Epithelial cell of esophagus (primary cell): ENCODE measurements around the gene TMEM42.
"Not testable (repeated sequence)": the region's sequence is repeated elsewhere in the genome, so short reads cannot be mapped to it uniquely, and the experiment has no call there.

Source experiments
- DNase-seq: peaks from one replicate; pipeline ENCODE4 v3.0.0; 2010; ENCODE audit warnings: low read depth
- H3K4me3 ChIP-seq: 2 replicates; pipeline ENCODE4 v1.5.1; 2011; ENCODE audit warnings: mild to moderate bottlenecking, low read length, control low read depth
- TF ChIP-seq, protein P1 (sequence below): IDR thresholded peaks from 2 replicates; pipeline ENCODE4 v1.5.1; 2011; ENCODE audit warnings: low read depth, mild to moderate bottlenecking, low read length, control low read depth, inconsistent platforms; ENCODE audit not compliant: insufficient read depth; ENCODE audit errors: missing control alignments

TMEM42 gene

DNA sequence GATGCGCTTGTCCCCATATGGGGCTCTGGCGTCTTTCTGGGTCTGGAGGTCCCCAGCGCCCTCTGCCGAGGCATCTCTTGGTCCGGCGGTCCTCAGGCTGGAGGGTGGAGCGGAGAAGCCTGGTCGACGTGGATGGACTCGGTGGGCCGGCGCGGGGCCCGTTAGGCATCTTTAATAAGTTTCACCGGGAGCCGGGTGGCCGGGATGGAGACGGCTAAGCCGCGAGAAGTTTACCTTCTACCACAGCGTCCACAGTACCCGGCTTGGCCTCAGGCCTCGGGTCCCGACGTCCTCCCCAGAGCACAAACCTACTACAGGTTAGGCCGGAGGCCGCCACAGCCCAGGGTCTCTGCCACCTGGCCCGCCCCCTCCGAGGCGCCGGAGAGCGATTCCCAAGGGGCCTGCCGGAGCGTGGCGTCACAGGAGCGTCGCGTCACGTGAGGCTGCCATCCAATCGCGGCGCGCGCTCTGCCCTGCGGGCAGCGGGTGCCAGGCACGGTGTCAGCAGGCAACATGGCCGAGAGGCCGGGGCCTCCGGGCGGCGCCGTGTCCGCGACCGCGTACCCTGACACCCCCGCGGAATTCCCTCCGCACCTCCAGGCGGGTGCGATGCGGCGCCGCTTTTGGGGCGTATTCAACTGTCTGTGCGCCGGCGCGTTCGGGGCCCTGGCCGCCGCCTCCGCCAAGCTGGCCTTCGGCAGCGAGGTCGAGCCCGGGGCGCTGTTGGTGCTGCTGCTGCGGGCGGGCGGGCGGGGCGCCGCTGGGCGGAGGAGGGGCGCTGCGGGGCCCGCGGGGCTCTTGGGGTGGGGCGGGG lies at the start of gene TMEM42:
Gene TMEM42 (plus strand): TSS at position 501 of the 814 bp plus-strand sequence. CDS start 13 bp downstream, at position 514.
- TF ChIP-seq, protein P1, sequence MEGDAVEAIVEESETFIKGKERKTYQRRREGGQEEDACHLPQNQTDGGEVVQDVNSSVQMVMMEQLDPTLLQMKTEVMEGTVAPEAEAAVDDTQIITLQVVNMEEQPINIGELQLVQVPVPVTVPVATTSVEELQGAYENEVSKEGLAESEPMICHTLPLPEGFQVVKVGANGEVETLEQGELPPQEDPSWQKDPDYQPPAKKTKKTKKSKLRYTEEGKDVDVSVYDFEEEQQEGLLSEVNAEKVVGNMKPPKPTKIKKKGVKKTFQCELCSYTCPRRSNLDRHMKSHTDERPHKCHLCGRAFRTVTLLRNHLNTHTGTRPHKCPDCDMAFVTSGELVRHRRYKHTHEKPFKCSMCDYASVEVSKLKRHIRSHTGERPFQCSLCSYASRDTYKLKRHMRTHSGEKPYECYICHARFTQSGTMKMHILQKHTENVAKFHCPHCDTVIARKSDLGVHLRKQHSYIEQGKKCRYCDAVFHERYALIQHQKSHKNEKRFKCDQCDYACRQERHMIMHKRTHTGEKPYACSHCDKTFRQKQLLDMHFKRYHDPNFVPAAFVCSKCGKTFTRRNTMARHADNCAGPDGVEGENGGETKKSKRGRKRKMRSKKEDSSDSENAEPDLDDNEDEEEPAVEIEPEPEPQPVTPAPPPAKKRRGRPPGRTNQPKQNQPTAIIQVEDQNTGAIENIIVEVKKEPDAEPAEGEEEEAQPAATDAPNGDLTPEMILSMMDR = peak; percentile 15
- DNase-seq = peak; percentile 87
- peak within 1 kb of the TSS; percentile 70 for H3K4me3 ChIP-seq

DNA sequence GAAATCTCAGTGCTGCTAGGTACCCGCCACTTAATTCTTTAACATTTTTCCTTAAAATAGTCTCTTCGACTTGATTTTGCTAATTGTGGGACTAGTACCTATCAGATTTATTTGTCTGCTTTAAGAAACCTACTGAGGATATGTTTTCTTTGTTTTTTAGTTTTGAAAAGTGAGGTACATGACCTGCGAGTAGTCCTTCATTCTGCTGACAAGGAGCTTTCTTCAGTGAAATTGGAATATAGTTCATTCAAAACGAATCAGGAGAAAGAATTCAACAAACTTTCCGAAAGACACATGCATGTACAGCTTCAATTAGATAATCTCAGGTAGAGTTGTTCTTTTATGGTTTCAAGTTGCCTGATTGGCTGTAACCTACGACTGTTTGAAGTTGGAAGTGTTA lies 47.0 kb upstream of the TMEM42 start:
- TF ChIP-seq, protein P1 = no peak
- no peak overlapping the region for H3K4me3 ChIP-seq
- DNase-seq = no peak

GRCh38 chr3:44816334-44816733 lies 45.4 kb upstream of the TMEM42 start:
- not testable (repeated sequence) for DNase-seq, H3K4me3 ChIP-seq

DNA sequence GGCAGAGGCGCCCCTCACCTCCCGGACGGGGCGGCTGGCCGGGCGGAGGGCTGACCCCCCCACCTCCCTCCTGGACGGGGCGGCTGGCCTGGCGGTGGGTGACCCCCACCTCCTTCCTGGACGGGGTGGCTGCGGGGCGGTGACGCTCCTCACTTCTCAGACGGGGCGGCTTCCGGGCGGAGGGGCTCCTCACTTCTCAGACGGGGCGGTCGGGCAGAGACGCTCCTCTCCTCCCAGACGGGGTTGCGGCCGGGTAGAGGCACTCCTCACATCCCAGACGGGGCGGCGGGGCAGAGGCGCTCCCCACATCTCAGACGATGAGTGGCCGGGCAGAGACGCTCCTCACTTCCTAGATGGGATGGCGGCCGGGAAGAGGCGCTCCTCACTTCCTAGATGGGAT lies 40.5 kb upstream of the TMEM42 start:
- not testable (repeated sequence) for H3K4me3 ChIP-seq, DNase-seq

GRCh38 chr3:44825264-44825925 lies 36.3 kb upstream of the TMEM42 start:
- peak; percentile 87 for DNase-seq
- TF ChIP-seq, protein P1 = no peak

DNA sequence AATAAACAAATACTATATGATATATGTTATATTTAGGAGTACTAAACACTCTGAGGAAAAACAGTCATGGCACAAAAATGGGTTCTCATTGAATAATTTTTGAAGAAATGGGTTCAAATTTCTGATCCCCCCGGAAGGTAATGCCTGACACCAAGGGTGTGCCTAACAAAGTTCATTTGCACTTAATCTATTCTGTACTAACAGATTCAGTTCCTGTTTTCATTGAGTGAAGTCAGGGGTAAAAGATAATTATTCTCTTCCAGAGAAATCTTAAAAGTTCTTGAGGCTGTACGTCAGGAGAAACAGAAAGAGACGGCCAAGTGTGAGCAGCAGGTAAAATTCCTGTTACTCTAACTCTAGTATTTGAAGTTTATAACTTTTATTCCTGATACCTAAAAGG lies 34.5 kb upstream of the TMEM42 start:
- H3K4me3 ChIP-seq = no peak overlapping the region
- DNase-seq = no peak
- TF ChIP-seq, protein P1 = no peak

More at GRCh38 chr3:44825264-44825925, 36.3 kb upstream of the TMEM42 start:
- H3K4me3 ChIP-seq = no peak overlapping the region

DNA sequence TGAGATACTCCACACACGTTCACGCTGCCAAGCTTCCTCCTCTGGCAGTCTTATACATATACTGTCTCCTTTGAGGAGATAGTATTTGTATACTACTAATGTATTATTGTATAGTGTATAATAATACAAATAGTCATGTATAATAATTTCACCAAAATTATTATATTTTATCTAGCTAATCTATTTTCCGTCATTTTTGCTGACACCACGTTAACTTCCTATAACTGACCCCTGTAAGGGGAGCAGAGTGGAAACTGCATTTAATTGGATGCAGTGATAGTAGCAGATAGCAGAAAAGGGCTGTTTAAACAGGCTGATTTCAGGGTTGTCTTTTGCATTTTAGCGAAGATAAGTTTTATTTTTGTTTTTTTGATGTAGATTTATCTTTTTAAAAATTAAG lies 30.5 kb upstream of the TMEM42 start:
- no peak overlapping the region for H3K4me3 ChIP-seq
- no peak for DNase-seq
- TF ChIP-seq, protein P1 = no peak

- TF ChIP-seq, protein P1 = no peak
- H3K4me3 ChIP-seq = no peak overlapping the region
- no peak for DNase-seq
These were observed 29.7 kb upstream of the TMEM42 start for GRCh38 chr3:44832032-44832431.
